GM12864 (cell line): Measurements from ENCODE around the gene LCK.

Experiments
- DNase-seq: peaks from one replicate; pipeline ENCODE4 v3.0.0-alpha.2; 2011; ENCODE audit warnings: low read depth
- H3K4me3 ChIP-seq: 2 replicates; pipeline ENCODE4 v1.5.1; 2011; ENCODE audit warnings: mild to moderate bottlenecking, low read depth, low read length, control low read depth
- TF ChIP-seq, protein P1 (sequence below): IDR thresholded peaks from 2 replicates; pipeline ENCODE4 v1.5.1; 2011; ENCODE audit warnings: low read depth, mild to moderate bottlenecking, moderate library complexity, low read length, control low read depth, inconsistent platforms; ENCODE audit errors: missing control alignments

The LCK gene

DNA sequence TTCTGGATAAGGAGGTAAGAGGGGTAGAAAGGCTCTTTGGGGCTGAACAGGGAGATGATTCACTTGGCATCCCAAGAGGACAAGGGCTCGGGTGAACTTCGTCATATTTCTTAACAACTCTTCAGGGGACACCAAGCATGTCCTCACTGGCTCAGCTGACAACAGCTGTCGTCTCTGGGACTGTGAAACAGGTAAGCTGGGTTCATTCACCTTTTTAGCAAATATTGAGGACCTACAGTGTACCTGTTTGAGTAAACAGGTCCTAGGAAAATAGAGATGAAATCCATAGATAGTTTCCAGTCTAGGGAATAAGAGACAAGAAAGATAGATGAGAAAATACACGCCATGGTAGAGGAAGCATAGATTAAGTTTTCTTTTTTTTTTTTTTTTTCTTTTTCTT is 26.8 kb upstream of the LCK start:
- H3K4me3 ChIP-seq: no peak overlapping the region
- TF ChIP-seq, protein P1, sequence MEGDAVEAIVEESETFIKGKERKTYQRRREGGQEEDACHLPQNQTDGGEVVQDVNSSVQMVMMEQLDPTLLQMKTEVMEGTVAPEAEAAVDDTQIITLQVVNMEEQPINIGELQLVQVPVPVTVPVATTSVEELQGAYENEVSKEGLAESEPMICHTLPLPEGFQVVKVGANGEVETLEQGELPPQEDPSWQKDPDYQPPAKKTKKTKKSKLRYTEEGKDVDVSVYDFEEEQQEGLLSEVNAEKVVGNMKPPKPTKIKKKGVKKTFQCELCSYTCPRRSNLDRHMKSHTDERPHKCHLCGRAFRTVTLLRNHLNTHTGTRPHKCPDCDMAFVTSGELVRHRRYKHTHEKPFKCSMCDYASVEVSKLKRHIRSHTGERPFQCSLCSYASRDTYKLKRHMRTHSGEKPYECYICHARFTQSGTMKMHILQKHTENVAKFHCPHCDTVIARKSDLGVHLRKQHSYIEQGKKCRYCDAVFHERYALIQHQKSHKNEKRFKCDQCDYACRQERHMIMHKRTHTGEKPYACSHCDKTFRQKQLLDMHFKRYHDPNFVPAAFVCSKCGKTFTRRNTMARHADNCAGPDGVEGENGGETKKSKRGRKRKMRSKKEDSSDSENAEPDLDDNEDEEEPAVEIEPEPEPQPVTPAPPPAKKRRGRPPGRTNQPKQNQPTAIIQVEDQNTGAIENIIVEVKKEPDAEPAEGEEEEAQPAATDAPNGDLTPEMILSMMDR: no peak
- DNase-seq: no peak

DNA sequence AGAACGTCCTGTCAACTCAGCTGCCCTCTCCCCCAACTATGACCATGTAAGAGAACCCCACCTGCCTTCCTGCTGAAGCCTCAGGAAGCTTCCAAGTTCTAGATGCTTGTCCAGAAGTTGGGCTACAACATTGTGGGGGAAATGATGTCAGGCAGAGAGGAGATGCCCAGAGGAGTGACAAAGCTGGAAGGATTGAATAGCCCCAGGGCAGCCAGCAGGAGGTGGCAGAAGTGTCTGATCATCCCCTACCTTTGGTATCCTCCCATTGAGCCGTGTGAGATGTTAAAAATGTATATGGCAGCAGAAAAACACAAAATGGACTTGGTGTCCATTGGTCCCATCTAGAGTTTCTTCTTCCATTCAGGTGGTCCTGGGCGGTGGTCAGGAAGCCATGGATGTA is 22.3 kb upstream of the LCK start:
- no peak overlapping the region for H3K4me3 ChIP-seq
- DNase-seq: no peak
- TF ChIP-seq, protein P1: no peak

DNA sequence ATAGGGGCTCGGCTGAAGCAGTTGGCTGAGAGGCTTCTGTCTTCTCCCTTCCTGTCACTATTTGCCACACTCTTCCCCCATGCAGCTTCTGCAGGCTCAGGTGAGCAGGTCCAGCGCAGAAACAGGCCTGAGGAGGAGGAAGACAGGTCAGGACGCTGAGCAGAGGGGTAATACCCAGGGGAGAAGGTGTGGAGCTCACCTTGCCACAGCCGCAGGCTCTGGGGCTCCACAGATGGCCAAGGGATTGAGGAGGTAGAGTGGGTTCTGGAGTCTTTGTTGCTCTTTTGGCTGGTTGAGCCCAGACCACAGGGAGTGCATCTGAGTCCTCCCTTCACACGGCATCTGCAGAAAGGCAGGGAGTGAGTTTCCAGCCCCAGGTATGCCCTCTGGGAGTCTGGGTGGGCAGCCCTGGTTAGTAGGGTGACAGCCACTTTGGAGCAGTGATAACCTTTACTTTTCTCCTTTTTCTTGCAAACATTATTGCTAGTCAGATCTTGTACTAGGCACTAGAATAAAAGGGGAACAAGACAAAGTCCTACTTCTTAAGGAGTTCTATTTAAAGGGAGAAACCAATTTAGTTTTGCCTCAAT is 19.1 kb upstream of the LCK start:
- TF ChIP-seq, protein P1: no peak
- no peak for DNase-seq
- H3K4me3 ChIP-seq: no peak overlapping the region

DNA sequence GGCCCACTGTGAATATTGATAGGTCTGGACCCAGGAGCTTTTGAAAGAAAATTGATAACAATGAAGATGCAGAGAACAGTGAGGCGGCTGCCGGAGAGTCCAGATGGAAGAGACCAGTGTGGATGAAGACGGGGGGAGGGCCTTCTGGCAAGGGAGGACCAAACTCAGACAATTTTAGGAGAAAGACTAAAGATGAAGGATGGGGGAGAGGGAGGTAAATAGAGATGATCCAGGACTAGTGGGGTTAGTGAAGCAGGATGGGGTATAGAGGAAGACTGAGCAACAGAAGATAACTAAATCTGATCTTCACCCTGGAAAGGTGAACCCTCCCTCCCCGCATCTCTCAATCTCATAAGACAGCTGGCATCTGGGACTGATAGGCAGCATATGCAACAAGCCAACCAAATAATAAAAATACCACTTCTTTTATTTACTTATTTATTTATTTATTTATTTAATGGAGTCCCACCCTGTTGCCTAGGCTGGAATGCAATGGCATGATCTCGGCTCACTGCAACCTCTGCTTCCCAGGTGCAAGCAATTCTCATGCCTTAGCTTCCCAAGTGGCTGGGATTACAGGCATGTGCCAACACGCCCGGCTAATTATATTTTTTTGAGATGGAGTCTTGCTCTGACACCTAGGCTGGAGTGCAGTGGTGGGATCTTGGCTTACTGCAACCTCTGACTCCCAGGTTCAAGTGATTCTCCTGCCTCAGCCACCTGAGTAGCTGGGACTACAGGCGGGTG is 18.3 kb upstream of the LCK start:
- H3K4me3 ChIP-seq: no peak overlapping the region
- TF ChIP-seq, protein P1: no peak
- no peak for DNase-seq

DNA sequence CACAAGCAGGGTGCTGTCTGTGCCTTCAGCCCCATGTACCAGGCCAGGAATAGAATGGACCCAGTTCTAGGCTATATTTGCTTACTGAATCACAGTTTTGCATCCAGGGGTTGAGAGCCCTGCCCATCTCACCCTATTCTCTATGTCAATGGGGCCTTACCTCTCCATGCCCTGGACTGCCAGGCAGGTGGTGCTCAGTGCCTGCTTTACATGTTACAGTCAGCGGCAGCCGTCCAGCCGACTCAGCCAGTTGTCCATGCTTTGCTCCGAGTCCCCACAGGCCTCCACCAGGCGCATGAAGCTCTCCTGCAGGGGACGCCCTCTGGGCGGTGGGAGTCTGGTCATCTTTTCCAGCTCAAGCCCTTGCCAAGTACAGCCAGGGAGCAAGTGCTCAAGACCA is 16.3 kb upstream of the LCK start:
- TF ChIP-seq, protein P1: no peak
- DNase-seq: no peak
- no peak overlapping the region for H3K4me3 ChIP-seq

DNA sequence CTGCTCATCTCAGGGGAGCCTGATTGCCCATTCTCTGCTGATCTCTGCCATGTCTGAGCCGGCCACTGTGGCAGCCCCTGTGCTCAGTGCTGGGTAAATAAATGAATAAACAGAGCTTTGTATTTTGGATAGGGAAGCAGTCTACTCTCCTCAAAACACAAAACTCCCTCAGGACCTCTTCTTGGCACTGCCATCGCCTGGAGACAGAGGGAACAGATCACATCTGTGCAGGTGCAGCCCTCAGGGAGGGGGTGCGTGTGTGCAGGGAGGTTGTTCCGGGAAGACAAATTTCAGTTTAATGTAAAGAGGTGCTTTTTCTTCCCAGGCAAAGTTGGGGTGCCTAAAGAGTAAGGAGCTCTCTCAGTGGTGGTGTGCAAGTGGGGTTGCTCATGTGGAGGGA is 11.7 kb upstream of the LCK start:
- no peak for DNase-seq
- TF ChIP-seq, protein P1: no peak
- no peak overlapping the region for H3K4me3 ChIP-seq

DNA sequence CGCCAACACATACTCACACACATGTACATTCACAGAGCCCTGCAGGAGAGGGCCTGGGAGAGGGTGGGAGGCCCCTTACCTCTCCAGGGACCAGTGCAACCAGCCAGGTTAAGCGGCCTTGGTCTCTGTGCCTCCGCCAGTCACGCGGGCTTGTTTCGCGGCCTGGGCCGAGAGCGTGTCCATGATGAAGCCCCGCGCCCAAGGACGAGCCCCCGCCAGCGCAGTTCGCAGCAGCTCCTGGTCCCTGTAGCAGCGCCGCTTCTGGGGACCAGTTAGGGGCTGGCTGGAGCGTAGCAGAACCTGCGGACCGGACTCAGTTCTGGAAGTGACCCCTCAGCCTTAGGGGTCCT is 11.3 kb upstream of the LCK start:
- TF ChIP-seq, protein P1: no peak
- no peak for DNase-seq
- no peak overlapping the region for H3K4me3 ChIP-seq
